Measurements from ENCODE around the gene PHRF1.

The PHRF1 gene

DNA sequence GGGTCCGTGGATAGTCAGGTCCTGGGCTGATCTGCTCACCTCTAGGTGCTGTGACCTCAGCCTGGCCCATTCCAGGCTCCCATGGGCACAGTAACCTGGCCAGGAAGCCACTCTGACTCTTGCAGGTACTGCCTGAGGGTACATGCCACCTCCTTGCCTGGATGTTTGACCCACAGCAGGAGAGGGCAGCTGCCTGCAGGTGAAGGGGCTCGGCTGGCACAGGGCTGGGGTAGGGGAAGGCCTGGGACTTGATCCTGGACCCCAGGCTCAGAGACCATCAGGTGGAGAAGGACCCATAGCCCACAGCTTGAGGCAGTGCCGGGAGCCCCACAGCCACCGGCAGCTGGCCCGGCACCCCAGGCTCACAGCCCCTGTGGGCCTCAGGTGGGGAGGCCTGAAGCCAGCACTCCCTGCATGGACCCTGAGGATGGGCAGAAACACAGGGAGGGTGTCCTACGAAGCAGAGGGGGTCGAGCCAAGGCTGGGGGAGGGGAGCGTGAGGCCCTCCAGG, 36.2 kb upstream of the PHRF1 start:
- no peak for DNase-seq (ENCODE audit: low spot score)

DNA sequence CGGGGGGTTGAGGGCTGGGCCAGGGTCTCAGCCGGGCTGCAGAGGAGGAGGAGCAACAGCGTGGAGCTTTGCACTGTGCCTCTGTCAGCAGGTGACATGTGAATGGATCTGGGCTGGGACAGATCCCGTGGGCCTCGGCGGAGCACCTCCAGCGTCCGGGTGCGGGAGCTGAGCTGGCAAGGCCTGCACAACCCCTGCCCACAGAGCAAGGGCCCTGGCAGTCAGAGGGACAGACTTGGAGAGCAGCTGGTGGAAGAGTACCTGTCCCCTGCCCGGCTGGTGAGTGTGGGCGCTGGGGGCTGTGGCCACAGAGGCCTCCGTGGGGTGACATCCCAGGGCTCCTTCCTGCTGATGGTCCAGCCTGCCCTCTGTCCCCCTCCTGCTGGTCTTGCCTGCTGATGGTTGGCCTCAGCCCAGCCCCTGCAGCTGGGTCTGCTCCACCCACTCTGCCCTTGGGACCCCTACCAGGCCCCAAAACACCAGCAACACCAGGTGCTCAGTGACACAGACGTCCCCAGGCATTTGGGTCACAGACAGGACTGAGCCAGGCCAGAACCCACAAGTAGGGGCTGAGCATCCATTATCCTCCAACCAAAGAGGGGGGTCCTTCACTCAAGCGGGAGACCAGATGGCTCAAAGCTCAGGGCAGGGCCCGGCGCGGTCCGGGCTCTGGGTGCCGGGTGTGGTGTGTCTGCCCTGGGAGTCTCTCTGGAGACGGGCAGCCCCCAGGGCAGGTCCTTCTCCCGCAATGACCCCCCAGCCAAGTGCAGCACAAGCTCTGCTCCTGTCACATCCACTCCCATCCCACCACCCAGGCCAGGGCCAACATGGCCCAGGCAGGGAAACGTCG, 35.5 kb upstream of the PHRF1 start:
- no peak for DNase-seq (ENCODE audit: low spot score)

DNA sequence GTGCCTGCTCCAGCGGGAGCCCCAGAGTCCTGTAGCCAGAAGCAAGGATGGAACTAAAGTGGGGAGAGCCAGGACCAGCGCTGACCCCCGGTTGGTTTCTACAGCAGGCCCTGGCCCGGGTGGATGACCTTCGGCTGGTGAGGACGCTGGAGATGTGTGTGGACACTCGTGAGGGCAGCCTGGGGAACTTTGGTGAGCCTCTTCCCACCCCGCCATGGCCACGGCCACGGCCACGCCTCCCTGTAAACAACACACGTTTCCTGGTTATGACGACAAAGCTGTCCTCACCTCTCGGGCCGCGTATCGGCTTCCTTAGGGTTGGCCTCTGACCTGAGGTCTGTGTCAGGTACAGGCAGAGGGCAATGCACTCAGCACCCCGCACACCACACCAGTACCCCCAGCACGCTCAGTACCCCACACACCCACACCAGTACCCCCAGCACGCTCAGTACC, 34.8 kb upstream of the PHRF1 start:
- DNase-seq (ENCODE audit: low spot score), result no peak

DNA sequence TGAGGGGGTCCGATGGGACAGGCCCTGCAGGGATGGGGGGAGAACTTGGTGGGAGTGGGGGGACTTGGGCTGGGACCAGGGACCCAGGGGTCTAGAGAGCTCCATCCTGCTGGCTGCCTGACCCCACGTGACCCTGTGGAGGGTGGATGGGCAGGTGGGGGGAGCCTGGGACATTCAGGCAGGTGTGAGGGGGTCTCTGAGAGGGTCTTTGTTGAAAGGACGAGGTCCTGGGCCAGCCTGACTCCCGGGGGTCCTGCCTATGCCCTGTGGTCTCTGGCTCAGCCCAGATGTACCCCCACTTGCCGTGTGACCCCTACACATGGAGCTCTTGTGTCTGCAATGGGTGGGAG, 31.5 kb upstream of the PHRF1 start:
- no peak for DNase-seq (ENCODE audit: low spot score)

DNA sequence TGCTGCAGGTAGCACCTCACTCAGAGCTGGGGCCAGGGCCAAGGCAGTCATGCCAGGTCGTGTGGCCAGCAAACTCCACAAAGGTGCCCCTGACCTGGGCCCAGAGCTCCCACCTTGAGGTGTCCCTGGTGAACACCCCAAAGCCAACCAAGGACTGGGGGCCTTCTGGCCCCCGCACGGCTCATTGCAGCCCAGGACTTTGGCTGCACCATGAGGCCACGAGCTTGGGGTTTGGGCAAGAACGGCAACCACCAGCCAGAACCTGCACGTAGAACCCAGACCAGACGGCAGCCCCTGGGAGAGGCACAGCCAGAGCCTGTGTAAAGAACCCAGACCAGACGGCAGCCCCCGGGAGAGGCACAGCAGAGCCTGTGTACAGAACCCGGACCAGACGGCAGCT, 31.1 kb upstream of the PHRF1 start:
- DNase-seq (ENCODE audit: low spot score), result no peak

DNA sequence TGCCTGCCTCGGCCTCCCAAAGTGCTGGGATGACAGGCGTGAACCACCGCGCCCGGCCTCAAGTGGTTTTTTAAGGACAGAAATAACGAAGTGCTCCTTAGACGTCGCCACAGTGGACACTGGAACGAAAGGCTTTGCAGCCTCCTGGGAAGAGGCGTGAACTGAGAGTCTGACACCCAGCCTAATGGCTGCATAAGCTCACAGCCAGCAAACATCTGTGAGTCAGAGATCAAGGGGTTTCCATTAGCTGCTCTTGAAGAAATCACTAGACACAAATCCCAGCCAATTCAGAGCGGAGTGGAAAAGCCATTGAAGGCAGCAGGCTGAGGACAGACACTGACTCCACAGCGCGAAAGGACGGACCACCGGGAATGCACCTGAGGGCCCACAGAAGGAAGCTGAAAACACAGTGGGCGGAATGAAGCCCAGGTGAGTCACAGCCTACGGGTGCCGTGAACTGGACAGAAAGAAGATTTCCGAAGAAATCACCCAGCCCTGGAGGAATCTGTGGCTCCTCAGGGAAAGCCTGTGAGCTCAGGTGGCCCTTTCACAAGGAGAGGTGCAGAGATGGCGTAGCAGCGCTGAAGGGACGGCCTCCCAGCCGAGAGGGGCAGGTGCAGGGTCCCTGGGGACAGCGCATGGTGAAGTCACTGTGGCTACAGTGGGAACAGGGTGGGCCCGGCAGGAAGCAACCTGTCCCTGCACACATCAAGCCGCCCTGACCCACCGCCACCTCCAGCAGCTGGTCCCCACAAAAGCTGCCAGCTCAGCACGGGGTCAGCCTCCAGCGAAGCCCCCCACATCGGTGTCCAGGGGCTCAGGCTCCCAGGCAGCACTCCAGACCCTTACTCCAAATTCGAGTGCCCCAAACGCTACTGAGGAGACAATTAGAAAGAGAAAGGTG, 27.3 kb upstream of the PHRF1 start:
- no peak for DNase-seq (ENCODE audit: low spot score)

DNA sequence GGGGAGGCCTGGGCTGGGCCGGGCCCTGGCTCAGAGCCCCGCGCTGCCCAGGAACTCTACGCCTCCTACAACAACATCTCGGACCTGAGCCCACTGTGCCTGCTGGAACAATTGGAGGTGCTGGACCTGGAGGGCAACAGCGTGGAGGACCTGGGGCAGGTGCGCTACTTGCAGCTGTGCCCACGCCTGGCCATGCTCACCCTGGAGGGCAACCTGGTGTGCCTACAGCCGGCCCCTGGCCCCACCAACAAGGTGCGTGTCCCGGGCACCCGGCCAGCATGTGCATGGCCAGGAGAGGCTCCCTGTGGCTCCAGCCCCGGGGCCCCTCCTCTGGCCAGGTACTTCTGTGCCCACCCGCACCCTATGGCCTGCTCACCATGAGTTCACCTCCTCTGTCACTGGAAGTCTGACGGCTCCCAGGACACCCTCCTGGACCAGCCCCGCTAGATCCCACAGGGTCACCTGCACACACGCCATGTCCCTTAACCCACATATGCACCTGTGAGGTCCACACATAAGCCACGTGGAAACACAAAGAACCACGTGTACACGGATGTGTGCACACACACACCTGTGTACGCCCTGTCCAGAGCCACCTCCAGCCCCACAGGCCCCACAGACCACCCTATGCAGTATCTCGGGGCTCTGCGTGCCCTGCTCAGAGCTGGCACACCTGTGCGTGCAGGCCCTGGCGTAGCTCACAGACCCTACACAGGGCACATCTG, 26.1 kb upstream of the PHRF1 start:
- DNase-seq (ENCODE audit: low spot score), result no peak

DNA sequence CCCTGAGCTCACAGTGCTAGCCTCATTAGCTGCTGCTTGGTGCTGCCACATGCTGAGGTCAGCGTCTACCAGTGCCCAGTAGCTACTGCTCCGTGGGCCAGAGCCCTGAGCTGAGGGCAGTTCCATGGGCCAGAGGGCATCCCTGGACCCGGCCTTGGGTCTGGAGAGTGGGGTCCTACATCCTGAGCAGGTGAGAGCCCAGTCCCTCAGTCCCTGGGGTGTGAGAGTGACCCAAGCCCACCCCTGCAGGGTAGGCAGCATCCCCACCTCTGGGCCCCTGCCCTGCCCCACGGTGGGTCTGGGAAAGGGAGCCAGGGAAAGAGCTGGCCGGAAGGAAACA, 25.6 kb upstream of the PHRF1 start:
- DNase-seq (ENCODE audit: low spot score), result no peak

DNA sequence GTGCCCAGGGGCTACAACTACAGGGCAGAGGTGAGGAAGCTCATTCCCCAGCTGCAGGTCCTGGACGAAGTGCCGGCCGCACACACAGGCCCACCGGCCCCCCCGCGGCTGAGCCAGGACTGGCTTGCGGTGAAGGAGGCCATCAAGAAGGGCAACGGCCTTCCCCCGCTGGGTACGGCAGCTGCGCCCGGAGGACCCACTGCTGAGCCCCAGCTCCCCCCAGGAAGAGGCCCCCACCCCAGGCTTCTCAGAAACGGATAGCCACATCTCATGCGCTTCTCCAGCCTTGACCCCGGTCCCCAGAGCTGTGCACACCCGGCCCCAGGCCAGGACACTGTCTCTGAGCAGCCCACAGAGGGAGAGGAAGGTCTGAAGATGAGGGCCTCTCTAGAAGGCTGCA, 25.1 kb upstream of the PHRF1 start:
- no peak for DNase-seq (ENCODE audit: low spot score)

DNA sequence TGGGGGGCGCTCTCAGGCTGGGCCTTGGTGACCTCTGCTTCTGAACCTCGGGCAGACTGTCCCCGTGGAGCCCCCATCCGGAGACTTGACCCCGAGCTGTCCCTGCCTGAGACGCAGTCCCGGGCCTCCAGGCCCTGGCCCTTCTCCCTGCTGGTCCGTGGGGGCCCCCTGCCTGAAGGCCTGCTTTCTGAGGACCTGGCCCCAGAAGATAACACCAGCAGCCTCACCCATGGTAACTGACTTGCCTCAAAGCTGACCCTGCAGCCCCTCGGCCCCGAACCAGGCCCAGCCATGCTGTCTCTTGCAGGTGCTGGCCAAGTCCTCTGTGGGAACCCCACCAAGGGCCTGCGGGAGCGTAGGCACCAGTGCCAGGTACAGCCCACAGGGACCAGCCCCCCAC, 24.7 kb upstream of the PHRF1 start:
- DNase-seq (ENCODE audit: low spot score), result no peak

DNA sequence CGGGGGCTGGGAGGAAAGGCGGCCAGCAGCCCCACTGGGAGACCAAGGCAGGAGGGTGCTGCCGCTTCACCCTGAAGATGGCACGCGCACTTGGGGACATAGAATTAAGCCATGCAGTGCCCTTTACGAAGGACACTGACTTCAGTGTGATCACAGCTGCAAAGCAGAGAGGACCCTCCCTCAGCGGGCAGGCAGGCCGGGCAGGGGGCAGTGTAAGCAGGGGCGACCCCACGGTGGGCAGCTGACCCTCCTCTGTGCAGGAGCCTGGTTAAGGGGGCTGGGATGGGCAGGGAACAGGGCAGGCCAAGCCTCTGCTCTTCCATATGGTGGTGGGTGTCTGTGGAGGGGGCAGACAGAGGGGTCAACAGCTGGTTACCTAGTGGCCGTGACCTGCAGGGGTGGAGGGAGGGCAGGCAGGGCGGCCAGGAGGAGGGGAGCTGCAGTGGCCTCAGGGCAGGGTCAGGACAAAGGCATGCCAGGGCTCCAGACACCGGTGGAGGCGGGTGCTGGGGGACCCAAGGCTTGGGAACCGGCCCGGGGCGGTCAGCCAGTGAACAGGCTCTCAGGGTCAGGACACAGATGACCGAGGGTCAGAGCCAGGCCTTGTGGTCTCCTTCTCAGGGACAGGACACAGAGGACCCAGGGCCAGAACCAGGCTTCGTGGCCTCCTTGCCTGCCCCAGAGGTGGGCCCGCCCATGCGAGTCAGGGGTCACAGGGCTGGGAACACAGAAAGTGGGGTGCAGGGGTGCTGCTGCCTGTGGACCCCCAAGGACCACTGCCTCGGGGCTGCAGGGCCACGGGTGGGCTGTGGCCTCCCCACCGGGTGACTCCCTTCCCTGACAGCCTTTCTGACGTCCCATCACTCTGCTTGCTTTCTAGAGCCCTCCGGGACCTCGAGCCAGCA, 22.9 kb upstream of the PHRF1 start:
- DNase-seq (ENCODE audit: low spot score), result no peak

DNA sequence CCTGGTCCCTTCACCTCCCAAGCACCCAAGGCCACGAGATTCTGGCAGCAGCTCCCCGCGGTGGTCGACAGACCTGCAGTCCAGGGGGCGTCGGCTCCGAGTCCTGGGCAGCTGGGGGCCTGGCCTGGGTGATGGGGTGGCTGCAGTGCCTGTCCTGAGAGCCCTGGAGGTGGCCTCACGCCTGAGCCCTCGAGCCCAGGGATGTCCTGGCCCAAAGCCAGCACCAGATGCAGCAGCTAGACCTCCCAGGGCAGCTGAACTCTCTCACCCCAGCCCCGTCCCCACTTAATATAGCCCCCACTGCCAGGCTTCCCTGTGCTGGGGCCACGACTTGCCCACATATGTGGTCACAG, 22.3 kb upstream of the PHRF1 start:
- DNase-seq (ENCODE audit: low spot score), result no peak

DNA sequence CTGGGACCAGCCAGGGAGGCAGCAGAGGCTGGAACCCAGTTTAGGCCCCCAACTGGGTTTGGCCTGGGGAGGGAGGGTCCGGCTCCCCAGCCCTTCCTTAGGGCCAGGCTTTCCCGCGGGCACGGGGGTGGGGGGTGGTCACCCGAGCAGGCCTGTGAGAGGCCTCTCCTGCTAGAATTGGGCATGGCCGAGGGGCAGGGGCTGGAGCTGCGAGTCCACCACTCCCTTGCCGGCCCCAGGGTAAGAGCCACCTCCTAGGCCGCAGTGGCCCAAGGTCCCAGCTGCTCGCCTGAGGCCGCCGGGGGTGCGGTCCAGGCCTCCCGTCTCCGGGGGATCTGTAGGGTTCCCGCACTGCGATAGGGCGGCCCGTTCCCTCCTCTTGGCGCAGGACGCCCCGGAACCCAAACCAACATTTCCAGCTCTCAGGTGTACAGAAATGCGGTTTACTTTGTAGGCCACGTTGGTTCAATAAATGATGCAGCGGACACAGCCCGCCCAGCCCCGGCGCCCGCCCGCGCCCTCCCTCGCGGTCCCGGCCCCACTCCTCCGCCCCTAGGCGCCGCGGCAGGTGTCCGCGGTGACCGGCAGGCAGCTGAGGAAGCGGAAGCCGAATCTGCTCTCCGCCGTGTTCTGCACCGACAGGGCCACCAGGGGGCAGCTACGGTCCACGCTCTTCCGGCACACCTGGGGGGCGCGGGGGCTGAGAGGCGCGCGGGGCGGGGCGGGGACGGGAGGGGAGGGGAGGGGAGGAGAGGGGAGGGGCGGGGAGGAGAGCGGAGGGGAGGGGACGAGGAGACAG, 21.6 kb upstream of the PHRF1 start:
- DNase-seq (ENCODE audit: low spot score), result peak; percentile 86

DNA sequence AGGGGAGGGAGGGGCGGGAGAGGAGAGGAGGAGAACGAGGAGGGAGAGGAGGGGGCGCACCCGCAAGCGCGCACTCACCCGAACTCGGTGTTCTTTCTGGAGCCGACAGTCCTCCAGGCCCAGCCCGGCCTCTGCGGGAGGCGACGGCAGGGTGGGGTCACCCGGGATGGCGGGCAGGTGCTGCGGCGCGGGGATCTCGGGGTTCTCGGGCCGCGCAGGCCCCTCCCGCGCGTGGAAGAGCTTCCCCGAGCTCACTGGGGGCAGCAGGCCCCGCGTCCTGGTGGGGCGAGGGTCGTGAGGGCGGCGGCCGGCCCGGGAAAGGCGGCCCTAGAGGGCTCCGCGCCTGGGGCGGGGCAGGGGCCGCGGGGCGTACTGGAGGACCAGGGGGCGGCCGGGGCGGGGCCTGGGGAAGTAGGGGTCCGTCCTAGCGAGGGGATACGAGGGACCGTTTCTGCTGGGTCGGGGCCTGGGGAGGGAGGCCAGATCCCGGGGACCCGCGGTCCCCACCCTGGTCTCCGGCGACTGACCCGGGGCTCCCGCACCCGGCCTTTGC, 21.0 kb upstream of the PHRF1 start:
- DNase-seq (ENCODE audit: low spot score), result no peak

DNA sequence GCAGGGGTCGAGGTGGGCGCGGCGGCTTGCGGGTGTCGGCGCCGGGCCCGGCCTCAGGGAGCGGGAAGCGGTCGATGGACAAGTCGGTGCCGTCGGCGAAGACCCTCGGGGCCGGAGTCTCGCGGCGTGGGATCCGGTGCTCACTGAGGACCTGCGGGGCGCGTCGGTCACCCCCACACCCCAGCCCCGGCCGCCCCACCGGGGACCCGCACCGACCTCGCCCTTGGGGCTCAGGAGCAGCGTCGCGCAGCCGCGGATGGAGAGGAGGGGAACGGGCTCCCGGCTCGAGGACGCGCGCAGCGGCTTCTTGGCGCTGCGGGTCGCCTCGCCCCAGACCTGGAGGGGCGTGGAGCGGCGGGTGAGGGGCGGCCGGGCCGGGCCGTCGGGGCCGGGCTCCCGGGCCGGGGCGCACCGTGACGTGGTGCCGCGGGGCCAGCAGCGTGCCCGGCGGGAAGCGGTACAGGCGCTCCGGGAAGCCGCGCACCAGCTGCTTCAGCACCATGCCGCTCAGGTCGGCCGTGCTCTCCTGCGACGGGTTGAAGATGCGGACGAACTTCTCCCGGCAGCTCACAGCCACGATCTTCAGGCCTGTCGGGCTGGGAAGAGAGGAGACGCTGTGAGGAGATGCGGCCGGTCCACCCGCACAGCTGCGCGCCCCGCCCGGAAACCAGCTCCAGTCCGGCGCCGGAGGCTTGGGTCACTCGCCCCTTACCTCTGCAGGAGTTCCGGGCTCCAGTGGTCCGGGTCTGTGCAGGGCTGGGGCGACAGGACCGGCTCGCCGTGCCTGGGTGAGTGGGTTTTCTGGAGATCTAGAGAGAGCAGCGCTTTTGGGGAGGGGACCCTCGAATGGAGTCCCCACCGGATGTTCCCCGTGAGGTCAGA, 20.2 kb upstream of the PHRF1 start:
- peak; percentile 65 for DNase-seq (ENCODE audit: low spot score)

DNA sequence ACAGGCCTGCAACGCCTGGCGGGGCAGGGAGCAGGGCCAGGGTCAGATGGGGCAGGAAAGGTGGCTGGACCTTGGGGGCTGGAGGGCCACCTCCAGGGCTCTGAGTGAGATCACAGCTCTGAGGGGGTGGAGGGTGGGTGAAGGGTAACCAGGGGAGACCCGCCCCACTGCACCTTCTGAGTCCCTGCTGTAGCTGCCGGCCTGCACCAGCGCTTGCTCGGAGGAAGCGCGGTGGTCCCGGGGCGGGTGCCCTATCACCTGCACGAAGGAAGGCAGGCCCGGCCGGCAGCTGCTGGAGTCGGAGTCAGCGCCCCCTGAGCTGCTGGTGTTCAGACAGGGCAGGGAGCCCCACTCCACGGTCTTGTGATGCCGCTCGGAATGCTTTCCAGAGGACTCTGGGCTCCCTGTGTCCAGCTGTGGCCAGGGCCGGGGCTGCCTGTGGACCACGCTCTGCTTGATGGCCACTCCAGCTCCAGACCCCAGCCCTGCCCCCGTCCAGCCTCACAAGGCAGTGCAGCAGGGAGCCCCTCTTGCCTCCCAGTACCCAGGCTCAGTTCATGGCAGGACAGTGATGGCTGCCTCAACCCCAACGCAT, 19.5 kb upstream of the PHRF1 start:
- DNase-seq (ENCODE audit: low spot score), result no peak

DNA sequence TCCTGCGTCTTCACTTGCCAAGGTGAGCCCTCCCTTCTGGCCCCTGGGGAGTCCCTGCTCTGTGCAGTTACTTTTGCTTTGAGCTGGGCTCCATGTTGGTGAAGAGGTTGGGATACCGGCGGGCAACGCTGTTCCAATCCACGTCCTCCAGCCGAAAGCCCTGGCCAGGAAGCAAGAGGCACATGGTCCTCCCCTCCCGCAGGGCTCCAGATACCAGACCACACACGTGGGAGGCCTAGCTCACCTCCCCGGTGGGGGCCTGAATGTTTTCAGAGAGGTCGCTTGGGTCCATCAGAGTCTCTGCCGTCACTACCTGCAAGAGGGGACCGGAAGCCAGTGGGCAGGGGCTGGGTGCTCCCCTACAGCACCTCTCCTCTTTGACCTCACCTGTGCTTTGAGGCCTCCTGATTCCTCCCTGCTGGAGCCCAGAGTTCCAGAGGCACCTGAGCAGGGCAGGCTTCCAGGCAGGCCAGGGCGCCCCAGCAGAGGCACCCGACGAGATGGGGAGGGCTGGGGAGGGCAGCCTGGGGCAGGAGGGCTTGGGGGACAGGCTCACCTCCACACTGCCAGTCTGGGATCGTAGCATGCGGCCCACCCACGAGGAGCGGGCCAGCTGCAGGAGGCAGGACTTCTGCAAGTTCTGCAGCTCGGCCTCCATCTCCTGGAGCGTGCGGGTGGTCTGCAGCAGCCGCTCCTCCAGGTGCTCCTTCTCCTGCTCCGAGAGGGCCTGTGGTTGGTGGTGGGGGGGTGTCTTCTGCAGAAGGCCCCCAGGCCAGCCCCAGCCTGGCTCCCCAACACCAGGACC, 18.7 kb upstream of the PHRF1 start:
- no peak for DNase-seq (ENCODE audit: low spot score)

DNA sequence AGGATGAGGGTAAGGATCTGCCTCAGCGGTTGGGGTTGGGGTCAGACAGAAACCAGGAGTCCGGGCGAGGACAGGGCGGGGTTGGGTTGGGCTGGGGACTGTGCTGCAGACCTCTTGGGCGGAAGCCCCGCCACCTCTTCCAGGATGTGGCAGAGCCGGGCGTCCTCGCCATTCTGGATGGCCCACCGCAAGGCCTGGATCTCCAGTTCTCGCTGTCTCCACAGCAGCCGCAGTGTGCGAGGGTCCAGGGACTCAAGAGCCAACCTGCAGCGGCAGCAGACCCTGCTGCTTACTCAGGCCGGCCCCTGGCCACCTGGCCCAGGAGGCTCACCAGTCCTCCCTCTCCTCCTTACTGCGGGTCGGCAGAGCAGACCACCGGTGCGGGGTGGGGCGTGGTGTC, 17.8 kb upstream of the PHRF1 start:
- no peak for DNase-seq (ENCODE audit: low spot score)

All from ecto neural progenitor cell (in vitro differentiated cells).